ENCODE results near the gene KCND1.

DNA sequence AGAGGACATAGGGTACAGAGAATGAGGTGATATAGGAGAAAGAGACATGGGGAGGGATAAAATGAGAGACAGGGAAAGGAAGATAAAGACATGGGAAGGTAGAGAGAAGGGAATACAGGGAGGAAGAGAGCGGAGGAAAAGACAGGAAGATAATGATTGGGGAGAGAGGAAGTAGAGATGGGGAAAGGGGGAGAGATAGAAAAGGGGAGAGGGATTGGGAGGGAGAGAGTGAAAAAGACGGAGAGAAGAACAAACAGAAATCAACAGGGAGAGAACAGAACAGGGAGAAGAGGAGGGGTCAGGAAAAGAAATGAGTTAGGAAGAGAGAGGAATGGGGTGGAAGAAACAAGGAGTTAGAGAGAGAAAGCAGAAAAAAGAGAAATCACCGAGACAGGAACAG is 25.8 kb upstream of the KCND1 start:
- TF ChIP-seq, protein P1, sequence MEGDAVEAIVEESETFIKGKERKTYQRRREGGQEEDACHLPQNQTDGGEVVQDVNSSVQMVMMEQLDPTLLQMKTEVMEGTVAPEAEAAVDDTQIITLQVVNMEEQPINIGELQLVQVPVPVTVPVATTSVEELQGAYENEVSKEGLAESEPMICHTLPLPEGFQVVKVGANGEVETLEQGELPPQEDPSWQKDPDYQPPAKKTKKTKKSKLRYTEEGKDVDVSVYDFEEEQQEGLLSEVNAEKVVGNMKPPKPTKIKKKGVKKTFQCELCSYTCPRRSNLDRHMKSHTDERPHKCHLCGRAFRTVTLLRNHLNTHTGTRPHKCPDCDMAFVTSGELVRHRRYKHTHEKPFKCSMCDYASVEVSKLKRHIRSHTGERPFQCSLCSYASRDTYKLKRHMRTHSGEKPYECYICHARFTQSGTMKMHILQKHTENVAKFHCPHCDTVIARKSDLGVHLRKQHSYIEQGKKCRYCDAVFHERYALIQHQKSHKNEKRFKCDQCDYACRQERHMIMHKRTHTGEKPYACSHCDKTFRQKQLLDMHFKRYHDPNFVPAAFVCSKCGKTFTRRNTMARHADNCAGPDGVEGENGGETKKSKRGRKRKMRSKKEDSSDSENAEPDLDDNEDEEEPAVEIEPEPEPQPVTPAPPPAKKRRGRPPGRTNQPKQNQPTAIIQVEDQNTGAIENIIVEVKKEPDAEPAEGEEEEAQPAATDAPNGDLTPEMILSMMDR (IDR thresholded peaks at IDR 0.05; ENCODE audit: poor library complexity, severe bottlenecking), result no peak
- TF ChIP-seq EZH2 (IDR thresholded peaks at IDR 0.05; ENCODE audit: borderline replicate concordance, insufficient read depth, low read length, poor library complexity, severe bottlenecking), result no peak
- TF ChIP-seq SMC3 (conservative IDR thresholded peaks at IDR 0.05; ENCODE audit: poor library complexity), result no peak
- TF ChIP-seq POLR2AphosphoS5 (IDR thresholded peaks at IDR 0.05), result no peak
- no peak for TF ChIP-seq TAF1 (IDR thresholded peaks at IDR 0.05; ENCODE audit: low read depth)
- TF ChIP-seq EP300 (conservative IDR thresholded peaks at IDR 0.05; ENCODE audit: poor library complexity, severe bottlenecking), result no peak
